Renal pelvis (tissue), 4 donors: ENCODE data around the gene SPIRE2. TPM values are rescaled to one million over a fixed set of nuclear protein-coding genes. Genes with fewer than 3 reads are reported as not detected.
"Not testable (repeated sequence)": the region's sequence is repeated elsewhere in the genome, so short reads cannot be mapped to it uniquely, and the experiment has no call there.

Experiments used
- DNase-seq: peaks from one replicate; pipeline ENCODE4 v3.0.0-alpha.2; 2013
- polyA plus RNA-seq, 3 donors: library from polyadenylated mRNA; unstranded; fragments of 120-200 nt; gene quantifications; one replicate each; pipeline ENCODE4 v1.2.1, GENCODE V29; 2013; ENCODE audit not compliant: insufficient read length in 3 of 3

SPIRE2 gene
- polyA plus RNA-seq, 3 donors, result 10.8 to 18.1 (median 17.5) TPM

DNA sequence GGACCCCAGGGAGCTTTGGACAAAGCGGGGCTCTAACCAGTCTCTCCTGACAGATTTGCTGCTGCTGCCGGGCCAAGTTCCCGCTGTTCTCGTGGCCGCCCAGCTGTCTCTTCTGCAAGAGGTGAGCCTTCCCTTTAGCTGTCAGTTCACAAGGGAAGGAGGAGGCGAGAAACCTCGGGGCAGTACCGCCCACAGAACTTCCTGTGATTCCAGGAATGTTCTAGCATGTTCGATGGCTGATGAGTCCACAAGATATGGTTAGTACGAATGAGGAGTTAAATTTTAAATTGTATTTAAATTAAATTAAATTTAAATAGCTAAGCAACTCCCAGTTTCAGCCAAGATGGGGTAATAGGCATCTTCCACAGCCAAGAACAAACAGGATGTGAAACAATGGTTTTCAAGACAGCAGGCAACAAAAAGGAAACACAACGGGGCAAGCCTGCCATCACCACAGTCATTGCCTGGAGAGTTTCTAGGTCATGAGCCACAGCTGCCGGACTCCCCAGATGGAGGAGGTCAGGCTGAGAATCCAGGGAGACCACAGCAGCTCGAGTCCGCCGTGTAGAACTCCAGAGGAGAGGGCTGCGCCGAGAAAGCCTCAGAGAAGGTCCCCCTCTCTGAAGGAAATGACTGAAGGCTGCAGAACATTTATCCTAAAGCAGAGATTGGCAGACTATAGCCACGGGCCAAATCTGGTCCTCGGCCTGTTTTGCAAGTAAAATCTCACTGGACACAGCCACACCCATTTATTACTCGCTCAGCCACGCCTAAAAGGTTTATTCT is 35.7 kb downstream of the SPIRE2 start:
- DNase-seq, result no peak

- no peak for DNase-seq
Measured at GRCh38 chr16:89864527-89864820, 36.2 kb downstream of the SPIRE2 start.

- no peak for DNase-seq
Measured at GRCh38 chr16:89867918-89868317, 39.6 kb downstream of the SPIRE2 start.

DNA sequence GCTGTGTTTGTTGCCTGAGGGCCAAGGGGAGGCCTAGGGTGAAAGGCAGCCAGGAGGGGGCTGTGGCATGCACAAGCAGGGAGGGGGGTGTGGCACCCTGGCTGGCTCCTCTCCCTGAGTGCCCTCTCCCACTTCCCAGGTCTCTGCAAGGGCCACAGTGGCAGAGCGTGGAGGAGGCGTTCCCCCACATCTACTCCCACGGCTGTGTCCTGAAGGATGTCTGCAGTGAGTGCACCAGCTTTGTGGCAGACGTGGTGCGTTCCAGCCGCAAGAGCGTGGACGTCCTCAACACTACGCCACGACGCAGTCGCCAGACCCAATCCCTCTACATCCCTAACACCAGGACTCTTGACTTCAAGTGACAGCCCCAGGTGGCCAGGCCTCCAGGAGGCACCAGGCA is 41.6 kb downstream of the SPIRE2 start:
- DNase-seq, result no peak

- no peak for DNase-seq
Measured at GRCh38 chr16:89870440-89870839, 42.2 kb downstream of the SPIRE2 start.

DNA sequence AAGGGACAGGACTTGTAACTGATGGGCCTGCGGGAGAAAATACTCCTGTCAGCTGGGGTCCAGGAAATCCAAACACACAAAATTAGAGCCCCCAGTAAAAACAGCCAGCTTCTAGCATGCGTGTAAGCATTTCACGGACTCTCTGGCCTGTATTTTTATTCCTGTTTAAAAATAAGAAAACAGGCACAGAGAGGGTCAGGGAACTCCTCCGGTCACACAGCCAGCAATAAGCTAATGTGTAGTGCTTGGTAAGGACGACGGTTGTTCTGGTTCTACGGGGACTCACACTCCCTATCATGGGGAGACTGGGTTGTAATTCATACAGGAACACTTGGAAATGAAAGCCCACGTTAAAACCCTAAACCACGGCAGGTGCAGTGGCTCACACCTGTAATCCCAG is 43.6 kb downstream of the SPIRE2 start:
- no peak for DNase-seq

DNA sequence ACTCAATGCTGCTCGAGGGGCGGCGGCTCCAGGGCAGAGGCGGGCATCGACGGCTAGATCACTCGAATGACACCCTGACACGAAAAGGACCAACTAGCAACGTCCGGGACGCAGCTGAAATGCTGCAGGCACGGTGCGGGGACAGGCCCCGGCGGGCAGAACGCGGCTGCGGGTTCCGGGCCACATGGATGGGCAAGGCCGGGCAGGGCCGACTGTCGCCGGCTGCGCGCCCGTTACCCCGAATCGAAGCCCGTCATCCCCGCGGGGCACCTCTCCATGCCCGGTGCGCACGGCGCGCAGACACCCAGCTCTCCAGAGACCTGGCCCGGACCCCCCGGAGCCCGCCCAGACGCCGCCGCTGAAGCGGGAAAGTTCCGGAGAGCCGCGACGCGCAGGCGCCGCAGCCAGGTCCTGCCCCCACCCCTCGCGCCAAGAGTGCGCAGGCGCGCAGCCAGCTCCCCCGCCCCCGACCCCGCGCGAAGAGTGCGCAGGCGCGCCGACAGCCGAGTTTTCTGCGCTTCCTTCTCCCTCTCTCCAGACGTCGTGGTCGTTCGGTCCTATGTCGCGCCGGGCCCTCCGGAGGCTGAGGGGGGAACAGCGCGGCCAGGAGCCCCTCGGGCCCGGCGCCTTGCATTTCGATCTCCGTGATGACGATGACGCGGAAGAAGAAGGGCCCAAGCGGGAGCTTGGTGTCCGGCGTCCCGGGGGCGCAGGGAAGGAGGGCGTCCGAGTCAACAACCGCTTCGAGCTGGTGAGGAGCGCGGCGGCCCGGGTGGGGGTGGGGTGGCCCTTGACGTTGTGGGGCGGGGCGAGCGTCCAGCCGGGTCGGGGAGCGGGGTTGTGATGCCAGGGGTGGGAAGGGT is 45.1 kb downstream of the SPIRE2 start, which contains the start of gene TCF25:
Gene TCF25 (plus strand): TSS at position 484 of the 863 bp plus-strand sequence. CDS start 76 bp downstream, at position 560.
- peak; percentile 89 for DNase-seq

DNA sequence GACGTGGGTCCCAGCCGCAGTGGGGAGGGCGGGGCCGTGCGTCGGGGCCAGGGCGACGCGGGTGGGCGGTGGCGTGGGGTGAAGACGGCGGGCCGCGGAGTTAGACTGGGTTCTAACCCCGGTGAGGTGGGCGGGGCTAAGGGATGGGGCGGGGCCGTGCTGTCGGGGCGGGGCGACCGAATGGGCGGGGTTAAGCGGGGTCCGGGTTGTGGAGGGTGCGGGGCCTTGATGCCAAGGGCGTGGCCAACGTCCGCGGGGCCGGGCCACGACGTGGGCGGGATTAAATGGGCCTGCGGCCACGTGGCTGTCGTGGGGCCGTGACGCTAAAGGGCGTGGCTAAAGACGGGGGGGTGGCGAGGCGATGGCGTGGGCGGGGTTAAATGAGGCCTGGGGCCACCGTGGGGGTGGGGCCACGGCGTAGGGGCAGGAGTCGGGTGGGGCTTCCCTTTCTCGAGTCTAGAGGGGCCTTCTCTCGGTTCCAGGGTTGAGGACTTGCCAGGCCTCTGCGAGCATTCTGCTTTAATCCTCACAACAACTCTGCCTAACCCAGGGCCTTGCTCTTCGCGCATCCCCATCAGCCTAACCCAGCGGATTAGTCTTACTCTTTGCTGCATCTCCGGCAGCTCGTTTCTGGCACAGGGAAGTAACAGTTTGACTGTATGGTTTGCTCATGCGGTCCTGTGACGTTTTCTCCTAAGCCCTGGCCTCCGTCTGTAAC is 45.9 kb downstream of the SPIRE2 start:
- peak; percentile 92 for DNase-seq

DNA sequence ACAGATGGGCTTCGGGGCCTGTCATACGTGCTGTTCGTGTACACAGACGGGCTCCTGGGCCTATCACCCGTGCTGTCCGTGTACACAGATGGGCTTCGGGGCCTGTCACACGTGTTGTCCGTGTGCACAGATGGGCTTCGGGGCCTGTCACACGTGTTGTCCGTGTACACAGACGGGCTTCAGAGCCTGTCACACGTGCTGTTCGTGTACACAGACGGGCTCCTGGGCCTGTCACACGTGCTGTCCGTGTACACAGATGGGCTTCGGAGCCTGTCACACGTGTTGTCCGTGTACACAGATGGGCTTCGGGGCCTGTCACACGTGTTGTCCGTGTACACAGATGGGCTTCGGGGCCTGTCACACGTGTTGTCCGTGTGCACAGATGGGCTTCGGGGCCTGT is 50.8 kb downstream of the SPIRE2 start:
- not testable (repeated sequence) for DNase-seq

DNA sequence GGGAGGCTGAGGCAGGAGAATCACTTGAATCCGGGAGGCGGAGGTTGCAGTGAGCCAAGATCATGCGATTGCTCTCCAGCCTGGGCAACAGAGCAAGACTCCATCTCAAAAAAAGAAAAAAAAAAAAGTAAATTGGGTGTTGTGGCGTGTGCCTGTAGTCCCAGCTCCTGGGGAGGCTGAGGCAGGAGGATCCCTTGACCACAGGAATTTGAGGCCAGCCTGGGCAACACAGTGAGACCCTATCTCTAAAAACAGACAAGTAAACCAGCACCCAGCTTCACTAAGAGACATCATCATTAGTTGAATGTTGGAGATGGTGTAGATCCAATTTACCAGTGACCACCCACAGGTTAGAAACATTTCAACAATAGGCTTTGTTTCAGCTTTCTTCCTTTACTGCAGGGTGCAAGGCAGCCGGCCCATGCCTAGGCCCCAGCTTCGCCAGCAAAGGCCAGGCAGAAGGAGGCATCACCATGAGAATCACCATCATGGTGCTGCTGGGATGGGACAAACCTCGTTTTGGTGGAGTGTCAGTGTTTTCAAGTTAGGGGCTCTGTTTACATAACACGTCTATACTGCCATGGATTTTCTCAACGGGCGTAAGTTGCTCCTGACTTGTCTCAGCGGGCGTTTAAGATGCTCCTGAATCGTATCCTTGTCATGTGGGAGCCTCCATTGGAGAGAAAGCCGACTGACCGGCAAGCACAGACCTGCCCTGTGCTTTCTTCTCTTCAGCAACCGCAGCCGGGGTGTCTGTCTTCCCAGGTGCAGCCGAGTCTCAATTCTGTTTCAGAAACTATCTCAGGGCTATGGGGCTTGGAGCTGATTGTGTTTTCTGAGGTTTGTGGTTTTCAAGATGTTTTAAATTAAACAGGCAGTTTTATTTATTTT is 52.4 kb downstream of the SPIRE2 start:
- DNase-seq, result no peak

- DNase-seq, result no peak
Measured at GRCh38 chr16:89881368-89881730, 53.1 kb downstream of the SPIRE2 start.

DNA sequence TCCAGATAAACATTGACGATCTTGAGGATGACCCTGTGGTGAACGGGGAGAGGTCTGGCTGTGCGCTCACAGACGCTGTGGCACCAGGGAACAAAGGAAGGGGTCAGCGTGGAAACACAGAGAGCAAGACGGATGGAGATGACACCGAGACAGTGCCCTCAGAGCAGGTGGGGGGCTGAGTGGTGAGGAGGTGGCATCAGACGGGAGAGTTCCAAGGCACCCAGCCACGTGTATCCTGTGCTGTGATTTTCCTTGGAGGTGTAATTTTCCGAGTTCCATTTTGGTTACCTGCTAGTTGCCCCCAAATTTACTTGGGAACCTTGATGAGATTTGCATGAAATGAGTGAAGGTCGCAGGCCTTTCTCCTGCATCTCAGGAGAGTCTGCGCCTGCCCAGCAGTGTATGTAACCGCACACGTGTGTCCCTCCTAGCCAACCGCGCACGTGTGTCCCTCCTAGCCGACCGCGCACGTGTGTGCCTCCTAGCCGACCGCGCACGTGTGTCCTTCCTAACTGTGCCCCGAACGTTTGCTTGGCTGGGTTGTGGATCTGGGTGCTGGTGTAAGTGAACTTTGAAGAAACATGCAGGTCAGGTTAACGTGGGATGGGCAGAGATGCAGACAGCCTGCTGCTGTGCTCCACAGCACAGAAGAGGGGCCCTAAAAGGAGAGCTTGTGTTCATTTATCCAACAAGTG is 55.2 kb downstream of the SPIRE2 start:
- DNase-seq, result no peak

- DNase-seq, result no peak
Measured at GRCh38 chr16:89884041-89884421, 55.8 kb downstream of the SPIRE2 start.

DNA sequence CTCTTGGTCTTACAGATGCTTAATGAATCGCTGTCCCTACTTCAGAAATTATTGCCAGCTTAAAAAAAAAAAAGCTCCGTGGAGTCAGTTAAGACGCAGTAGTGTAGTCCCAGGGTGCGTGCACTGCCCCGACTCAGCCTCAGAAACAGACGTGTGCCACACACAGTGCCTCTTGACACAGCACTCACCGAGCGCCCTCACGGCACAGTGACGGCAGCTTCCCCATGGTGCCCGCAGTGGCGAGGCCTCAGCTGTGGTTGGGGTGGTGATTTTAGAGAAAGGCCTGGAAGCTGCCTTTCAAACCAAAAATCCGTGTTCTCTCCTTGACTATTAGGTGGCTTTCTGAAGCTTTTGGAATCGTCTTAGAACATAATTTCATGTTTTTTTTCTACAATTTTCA is 59.0 kb downstream of the SPIRE2 start:
- no peak for DNase-seq

DNA sequence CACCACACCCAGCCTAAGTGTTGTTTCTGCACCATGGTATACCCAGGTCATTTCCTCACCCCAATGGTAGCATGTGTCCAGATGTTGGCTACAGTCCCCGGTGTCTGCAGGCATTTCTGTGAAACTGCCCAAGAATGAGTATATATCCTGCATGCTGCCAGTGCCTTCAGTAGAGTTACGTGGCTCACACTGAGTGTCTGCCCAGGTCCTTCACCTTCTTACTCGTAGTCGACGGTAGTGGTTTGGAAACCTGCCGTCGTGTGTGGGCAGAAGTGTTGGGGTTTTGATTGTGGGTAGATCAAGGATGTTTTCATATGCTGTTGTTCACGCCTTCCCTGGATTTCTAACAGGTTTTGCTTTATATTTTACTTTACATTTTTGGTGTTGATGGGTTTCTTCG is 61.9 kb downstream of the SPIRE2 start:
- DNase-seq, result no peak

GRCh38 chr16:89890886-89891657 is 62.8 kb downstream of the SPIRE2 start:
- no peak for DNase-seq

DNA sequence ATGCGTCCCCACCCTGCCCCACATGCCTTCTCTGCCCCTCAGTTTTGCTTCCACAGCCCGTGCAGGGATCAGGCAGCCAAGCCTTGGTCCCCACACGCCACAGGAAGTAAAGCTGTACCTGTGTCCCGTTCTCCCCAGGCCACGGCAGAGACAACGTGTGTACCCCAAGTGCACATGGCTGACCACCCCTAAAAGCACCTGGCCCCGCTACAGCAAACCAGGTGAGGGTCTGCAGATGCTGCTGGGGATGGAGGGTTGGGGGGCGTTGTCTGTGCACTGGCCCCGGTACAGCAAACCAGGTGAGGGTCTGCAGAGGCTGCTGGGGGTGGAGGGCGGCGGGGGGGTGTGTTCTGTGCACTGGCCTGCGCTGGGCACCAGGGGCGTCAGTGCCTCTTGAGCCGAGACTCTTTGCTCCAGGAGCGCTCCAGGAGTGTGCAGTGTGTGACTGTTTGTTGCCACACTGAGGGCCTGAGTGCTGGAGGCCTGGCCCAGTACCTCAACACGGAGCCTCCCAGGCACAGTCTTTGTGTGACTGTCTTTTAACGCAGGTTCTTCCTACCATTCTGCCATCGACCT is 63.9 kb downstream of the SPIRE2 start:
- DNase-seq, result no peak

GRCh38 chr16:89892635-89893034 is 64.4 kb downstream of the SPIRE2 start:
- no peak for DNase-seq

DNA sequence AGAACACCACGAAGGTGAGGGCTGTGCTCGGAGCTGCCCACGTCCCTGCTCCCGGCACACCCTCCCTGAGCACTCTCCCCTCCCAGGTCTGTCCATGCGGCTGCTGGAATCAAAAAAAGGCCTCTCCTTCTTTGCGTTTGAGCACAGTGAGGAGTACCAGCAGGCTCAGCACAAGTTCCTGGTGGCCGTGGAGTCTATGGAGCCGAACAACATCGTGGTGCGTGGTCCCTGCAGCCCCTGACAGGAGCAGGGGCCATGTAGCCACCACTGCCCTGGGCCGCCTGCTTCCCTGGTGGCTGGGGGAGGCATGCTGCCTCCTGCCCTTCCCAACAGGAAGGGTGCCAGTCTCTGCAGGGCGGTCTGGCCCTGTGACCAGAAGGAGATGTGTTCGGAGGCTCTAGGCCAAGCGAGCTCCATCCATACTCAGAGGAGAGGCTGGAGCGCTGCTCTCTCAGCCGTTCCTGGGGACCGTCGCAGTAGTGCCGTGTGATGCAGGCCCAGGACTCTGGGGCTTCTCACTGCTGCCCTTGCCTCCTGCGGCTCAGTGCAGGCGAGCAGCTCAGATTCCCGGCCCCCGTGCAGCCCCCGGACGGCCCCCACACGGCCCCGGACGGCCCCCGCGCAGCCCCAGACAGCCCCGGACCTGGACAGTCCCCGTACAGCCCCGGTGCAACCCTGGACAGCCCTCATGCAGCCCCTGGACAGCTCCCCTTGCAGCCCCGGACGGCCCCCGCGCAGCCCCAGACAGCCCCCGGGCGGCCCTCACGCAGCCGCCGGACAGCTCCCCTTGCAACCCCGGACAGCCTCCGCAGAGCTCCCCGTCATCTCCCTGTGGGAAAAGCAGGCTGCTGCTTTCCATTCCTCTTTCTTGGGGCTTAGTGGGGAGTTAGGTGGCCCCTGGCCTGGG is 65.6 kb downstream of the SPIRE2 start:
- DNase-seq, result no peak
